Measurements from ENCODE around the gene BCL11A.

Gene BCL11A

GRCh38 chr2:60450488-60450887, 103.0 kb downstream of the BCL11A start:
- TF ChIP-seq CTCF (IDR thresholded peaks at IDR 0.05; ENCODE audit: low read depth, low read length), result no peak
- H3K4me3 ChIP-seq (replicated peaks in 1 of 2; ENCODE audit: low read depth in 2 of 2, low read length in 2 of 2), result no peak overlapping the region

GRCh38 chr2:60447943-60448342, 105.5 kb downstream of the BCL11A start:
- TF ChIP-seq CTCF (IDR thresholded peaks at IDR 0.05; ENCODE audit: low read depth, low read length), result no peak
- DNase-seq (ENCODE audit: low read depth in 2 of 2), result no peak
- H3K4me3 ChIP-seq (replicated peaks in 1 of 2; ENCODE audit: low read depth in 2 of 2, low read length in 2 of 2), result no peak overlapping the region

More at GRCh38 chr2:60450488-60450887, 103.0 kb downstream of the BCL11A start:
- DNase-seq (ENCODE audit: low read depth in 2 of 2), result no peak

- no peak overlapping the region for H3K4me3 ChIP-seq (replicated peaks in 1 of 2; ENCODE audit: low read depth in 2 of 2, low read length in 2 of 2)
- no peak for TF ChIP-seq CTCF (IDR thresholded peaks at IDR 0.05; ENCODE audit: low read depth, low read length)
- DNase-seq (ENCODE audit: low read depth in 2 of 2), result no peak
These were observed 106.8 kb downstream of the BCL11A start for GRCh38 chr2:60446413-60447267.

- DNase-seq (ENCODE audit: low read depth in 2 of 2), result peak in 1 of 2 donors; percentile 6
- no peak overlapping the region for H3K4me3 ChIP-seq (replicated peaks in 1 of 2; ENCODE audit: low read depth in 2 of 2, low read length in 2 of 2)
- TF ChIP-seq CTCF (IDR thresholded peaks at IDR 0.05; ENCODE audit: low read depth, low read length), result no peak
These were observed 107.7 kb downstream of the BCL11A start for GRCh38 chr2:60445684-60446179.

- no peak for TF ChIP-seq CTCF (IDR thresholded peaks at IDR 0.05; ENCODE audit: low read depth, low read length)
- H3K4me3 ChIP-seq (replicated peaks in 1 of 2; ENCODE audit: low read depth in 2 of 2, low read length in 2 of 2), result no peak overlapping the region
- DNase-seq (ENCODE audit: low read depth in 2 of 2), result no peak
These were observed 110.8 kb downstream of the BCL11A start for GRCh38 chr2:60442608-60443007.

- H3K4me3 ChIP-seq (replicated peaks in 1 of 2; ENCODE audit: low read depth in 2 of 2, low read length in 2 of 2), result no peak overlapping the region
- no peak for TF ChIP-seq CTCF (IDR thresholded peaks at IDR 0.05; ENCODE audit: low read depth, low read length)
- no peak for DNase-seq (ENCODE audit: low read depth in 2 of 2)
These were observed 111.7 kb downstream of the BCL11A start for GRCh38 chr2:60441800-60442199.

Measured in cardiac fibroblast (primary cell).